Measurements from ENCODE around the gene MAD1L1. TPM values are rescaled to one million over a fixed set of nuclear protein-coding genes. Genes with fewer than 3 reads are reported as not detected.

MAD1L1 gene
- total and polyA plus RNA-seq, 3 donors from 2014 or later: 63.1 to 149 (median 94.6) TPM

DNA sequence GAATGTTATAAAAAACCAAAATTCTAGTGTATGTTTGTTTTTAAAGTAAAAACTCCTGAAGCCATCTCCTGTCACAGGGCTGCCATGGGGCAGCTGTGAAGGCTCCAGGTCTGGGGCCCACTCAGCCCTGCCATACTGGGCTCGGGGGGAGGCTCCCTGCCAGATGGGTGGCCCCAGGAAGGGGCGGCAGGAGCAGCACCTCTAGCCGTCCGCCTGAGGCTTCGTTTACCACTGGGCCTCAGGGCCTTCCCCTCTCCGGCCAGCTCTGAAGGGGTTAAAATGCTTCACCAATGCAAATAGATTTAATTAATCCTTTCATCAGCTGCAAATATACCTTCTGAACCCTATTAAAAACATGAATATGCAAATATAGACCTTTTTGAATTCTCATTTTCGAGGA, 423.7 kb downstream of the MAD1L1 start:
- DNase-seq: no peak
- Histone ChIP-seq H3K36me3 (ENCODE audit: low read depth, missing control alignments) (no peaks in the 10 kb centered on the region), H3K27ac (no peak overlapping the region), H3K4me3 (no peak overlapping the region), H3K4me1 (peaks cover 13% of the 10 kb centered on the region), H3K27me3 (no peaks in the 10 kb centered on the region), H3K9me3 (no peaks in the 10 kb centered on the region)
- WGBS, 2 donors: 87 to 90% methylated on average over 6 to 7 of the region's 7 CpGs
- intact Hi-C loops (cut with DNase I; ENCODE audit: low total_unique reads): no loop called here
- no peak for TF ChIP-seq POLR2A (IDR thresholded peaks at IDR 0.05)
- TF ChIP-seq, protein P1, sequence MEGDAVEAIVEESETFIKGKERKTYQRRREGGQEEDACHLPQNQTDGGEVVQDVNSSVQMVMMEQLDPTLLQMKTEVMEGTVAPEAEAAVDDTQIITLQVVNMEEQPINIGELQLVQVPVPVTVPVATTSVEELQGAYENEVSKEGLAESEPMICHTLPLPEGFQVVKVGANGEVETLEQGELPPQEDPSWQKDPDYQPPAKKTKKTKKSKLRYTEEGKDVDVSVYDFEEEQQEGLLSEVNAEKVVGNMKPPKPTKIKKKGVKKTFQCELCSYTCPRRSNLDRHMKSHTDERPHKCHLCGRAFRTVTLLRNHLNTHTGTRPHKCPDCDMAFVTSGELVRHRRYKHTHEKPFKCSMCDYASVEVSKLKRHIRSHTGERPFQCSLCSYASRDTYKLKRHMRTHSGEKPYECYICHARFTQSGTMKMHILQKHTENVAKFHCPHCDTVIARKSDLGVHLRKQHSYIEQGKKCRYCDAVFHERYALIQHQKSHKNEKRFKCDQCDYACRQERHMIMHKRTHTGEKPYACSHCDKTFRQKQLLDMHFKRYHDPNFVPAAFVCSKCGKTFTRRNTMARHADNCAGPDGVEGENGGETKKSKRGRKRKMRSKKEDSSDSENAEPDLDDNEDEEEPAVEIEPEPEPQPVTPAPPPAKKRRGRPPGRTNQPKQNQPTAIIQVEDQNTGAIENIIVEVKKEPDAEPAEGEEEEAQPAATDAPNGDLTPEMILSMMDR (IDR thresholded peaks at IDR 0.05): no peak

DNA sequence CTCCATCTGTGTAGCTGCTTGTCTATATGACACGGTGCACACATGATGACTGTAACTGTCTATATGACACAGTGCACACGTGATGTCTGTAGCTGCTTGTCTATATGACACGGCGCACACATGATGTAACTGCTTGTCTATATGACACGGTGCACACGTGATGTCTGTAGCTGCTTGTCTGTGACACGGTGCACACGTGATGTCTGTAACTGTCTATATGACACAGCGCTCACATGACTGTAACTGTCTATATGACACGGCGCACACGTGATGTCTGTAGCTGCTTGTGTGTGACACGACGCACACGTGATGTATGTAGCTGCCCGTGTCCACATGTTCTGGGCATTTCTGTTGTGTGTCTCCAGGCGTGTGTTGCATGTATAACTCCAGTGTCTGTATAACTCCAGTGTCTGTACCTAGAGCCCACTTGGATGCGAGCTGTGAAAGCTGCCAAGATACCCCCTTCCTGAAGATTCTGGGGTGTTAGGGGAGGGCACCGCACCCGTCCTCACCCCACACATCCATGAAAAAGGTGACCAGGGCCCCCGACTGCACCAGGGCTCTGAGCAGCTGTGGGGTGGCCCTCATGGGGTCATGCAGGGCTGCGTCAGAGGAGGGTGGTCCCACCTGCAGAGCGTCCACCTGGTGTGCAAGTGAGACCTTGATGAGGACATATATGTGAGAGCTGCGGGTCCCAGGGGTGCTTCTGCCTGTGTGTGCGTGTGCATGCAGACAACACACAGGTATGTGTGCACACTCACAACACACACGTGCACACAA, 424.7 kb downstream of the MAD1L1 start:
- intact Hi-C loops (cut with DNase I; ENCODE audit: low total_unique reads): no loop called here
- peaks cover 11% of the 10 kb centered on the region for H3K4me1 ChIP-seq
- TF ChIP-seq, protein P1 (IDR thresholded peaks at IDR 0.05): no peak
- TF ChIP-seq POLR2A (IDR thresholded peaks at IDR 0.05): no peak
- H3K36me3 ChIP-seq (ENCODE audit: low read depth, missing control alignments): no peaks in the 10 kb centered on the region
- H3K4me3 ChIP-seq: no peak overlapping the region
- H3K27me3 ChIP-seq: no peaks in the 10 kb centered on the region
- 95% methylated on average over 17 to 26 of the region's 26 CpGs for WGBS, 2 donors
- no peak for DNase-seq
- H3K27ac ChIP-seq: no peak overlapping the region
- H3K9me3 ChIP-seq: no peaks in the 10 kb centered on the region

DNA sequence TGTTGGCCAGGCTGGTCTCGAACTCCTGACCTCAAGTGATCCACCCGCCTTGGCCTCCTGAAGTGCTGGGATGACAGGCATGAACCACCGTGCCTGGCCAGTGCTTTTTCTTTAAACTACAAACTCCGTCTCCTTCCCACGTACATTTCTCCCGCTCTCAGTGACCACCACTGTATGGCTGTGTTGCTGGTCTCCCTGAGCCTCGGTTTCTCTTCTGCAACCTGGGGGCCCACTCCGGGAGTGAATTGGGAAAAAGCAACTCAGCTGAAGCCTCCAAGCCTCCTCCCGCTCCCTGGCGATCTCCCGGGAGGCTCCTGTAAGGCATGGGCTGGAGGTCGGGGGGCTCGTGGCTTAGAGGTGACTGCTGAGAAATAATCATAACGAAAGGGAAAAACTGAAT, 426.4 kb downstream of the MAD1L1 start:
- Histone ChIP-seq H3K4me1 (no peaks in the 10 kb centered on the region), H3K27me3 (no peaks in the 10 kb centered on the region), H3K36me3 (ENCODE audit: low read depth, missing control alignments) (no peaks in the 10 kb centered on the region), H3K4me3 (no peak overlapping the region), H3K9me3 (no peaks in the 10 kb centered on the region), H3K27ac (no peak overlapping the region)
- intact Hi-C loops (cut with DNase I; ENCODE audit: low total_unique reads): no loop called here
- no peak for DNase-seq
- TF ChIP-seq, protein P1 (IDR thresholded peaks at IDR 0.05): no peak
- TF ChIP-seq POLR2A (IDR thresholded peaks at IDR 0.05): no peak
- WGBS, 2 donors: 82 to 91% methylated on average over 14 of the region's 14 CpGs

DNA sequence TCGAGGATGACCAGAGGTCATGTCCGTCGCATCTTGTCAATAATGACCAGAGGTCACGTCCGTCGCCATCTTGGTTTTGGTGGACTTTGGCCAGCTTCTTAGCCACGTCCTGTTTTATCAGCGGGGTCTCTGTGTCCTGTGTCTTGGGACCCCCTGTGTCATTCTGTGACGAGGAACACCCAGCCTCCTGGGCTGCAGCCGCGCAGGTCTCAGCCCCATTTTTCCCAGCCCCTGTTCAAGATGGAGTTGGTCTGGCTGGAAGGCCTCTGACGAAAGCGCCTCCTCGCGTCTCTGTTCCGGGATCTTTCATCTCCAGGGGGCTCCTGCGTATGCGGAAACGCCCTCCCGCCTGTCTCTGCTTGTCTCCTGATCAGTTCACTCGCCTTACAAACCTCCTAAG, 428.4 kb downstream of the MAD1L1 start:
- Histone ChIP-seq H3K4me3 (peak overlapping the region; percentile 12 to 29), H3K36me3 (ENCODE audit: low read depth, missing control alignments) (no peaks in the 10 kb centered on the region), H3K9me3 (no peaks in the 10 kb centered on the region), H3K27me3 (no peaks in the 10 kb centered on the region), H3K4me1 (no peaks in the 10 kb centered on the region), H3K27ac (no peak overlapping the region)
- intact Hi-C loops (cut with DNase I; ENCODE audit: low total_unique reads): no loop called here
- WGBS, 2 donors: 64 to 72% methylated on average over 20 to 21 of the region's 21 CpGs
- no peak for DNase-seq
- TF ChIP-seq, protein P1 (IDR thresholded peaks at IDR 0.05): no peak
- TF ChIP-seq POLR2A (IDR thresholded peaks at IDR 0.05): no peak

DNA sequence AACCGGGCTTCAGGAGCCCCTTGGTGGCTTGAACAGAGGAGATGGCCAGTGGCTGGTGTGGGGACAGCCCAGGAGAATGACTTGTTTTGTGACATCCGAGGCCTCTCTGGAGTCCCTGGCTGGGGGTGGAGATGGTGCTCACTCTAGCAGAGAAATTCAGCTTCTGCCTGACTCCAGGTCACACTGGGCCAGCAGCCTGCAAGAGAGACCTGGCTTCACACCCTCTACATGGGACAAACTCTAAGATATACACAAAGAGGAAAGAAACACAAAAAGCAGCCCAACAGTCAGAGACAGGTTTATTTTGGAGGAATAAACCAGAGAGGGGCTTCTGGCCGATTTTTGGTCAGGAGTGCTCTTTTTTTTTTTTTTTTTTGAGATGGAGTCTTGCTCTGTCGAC, 429.8 kb downstream of the MAD1L1 start:
- no peaks in the 10 kb centered on the region for H3K27me3 ChIP-seq
- H3K36me3 ChIP-seq (ENCODE audit: low read depth, missing control alignments): no peaks in the 10 kb centered on the region
- no peaks in the 10 kb centered on the region for H3K9me3 ChIP-seq
- WGBS, 2 donors: 65 to 77% methylated on average over 4 of the region's 4 CpGs
- TF ChIP-seq, protein P1 (IDR thresholded peaks at IDR 0.05): no peak
- no peak for TF ChIP-seq POLR2A (IDR thresholded peaks at IDR 0.05)
- H3K4me3 ChIP-seq: no peak overlapping the region
- no peaks in the 10 kb centered on the region for H3K4me1 ChIP-seq
- no peak for DNase-seq
- no peak overlapping the region for H3K27ac ChIP-seq
- intact Hi-C loops (cut with DNase I; ENCODE audit: low total_unique reads): no loop called here
